Measurements from ENCODE around the gene PPFIA4. TPM values are rescaled to one million over a fixed set of nuclear protein-coding genes. Genes with fewer than 3 reads are reported as not detected.

The PPFIA4 gene
- total RNA-seq, 1 donor from 2014 or later: 122 TPM

GRCh38 chr1:203039609-203040512, 13.6 kb downstream of the PPFIA4 start:
- DNase-seq (ENCODE audit: low read depth): peak; percentile 72

DNA sequence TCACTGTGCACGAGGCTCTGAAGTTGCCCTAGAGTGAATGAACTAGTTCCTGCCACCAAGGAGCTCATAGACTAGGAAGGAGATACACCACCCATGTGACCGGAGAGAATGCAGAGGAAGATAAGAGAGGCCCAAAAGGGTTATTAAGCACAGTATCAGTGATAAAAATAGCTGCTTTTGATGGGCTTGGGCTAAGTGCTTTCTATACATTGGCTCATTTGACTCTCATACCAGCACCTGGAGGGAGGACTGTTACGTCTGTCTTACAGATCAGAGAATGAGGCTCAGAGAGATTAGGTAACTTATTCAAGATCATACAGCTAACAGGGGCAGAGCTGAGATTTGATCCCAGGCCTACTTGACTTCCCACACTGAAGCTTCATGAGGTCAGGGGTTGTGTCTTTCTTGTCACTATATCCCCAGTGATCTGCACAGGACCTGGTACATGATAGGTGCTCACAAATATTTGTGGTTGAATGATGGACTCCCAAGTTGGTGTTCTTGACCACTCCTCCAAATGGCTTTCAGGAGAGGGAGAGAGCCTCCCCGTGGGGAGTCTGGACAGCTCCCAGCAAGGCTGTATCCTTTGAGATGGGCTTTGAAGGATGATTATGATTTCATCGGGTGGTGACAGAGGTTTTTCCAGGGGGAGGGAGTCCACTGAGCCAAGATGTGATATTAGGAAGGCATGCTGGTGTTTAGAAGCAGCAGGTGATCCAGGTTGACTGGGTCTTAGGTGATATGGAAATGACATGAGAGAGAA, 14.4 kb downstream of the PPFIA4 start:
- peak; percentile 48 for DNase-seq (ENCODE audit: low read depth)

DNA sequence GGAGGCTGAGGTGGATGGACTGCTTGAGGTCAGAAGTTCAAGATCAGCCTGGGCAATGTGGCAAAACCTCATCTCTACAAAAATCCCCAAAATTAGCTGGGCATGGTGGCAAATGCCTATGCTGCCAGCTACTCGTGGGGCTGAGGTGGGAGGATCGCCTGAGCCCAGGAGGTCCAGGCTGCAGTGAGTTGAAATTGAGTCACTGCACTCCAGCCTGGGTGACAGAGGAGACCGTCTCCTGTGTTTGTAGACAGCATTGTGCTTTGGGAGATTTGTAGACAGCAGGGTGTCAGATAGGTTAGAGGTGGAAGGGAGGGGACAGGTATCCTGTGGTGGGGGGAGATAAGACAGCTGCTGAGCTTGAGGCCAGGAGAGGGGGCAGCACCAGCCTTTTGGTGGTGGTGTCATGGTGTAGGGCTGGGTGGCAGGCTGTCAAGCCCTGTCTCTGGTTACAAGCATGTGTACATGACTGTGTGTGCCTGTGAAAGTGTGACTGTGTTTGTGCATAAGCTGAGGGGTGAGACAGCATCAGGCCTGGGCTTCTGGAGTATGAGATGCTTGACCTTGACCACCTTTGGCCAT, 15.2 kb downstream of the PPFIA4 start:
- DNase-seq (ENCODE audit: low read depth): no peak

DNA sequence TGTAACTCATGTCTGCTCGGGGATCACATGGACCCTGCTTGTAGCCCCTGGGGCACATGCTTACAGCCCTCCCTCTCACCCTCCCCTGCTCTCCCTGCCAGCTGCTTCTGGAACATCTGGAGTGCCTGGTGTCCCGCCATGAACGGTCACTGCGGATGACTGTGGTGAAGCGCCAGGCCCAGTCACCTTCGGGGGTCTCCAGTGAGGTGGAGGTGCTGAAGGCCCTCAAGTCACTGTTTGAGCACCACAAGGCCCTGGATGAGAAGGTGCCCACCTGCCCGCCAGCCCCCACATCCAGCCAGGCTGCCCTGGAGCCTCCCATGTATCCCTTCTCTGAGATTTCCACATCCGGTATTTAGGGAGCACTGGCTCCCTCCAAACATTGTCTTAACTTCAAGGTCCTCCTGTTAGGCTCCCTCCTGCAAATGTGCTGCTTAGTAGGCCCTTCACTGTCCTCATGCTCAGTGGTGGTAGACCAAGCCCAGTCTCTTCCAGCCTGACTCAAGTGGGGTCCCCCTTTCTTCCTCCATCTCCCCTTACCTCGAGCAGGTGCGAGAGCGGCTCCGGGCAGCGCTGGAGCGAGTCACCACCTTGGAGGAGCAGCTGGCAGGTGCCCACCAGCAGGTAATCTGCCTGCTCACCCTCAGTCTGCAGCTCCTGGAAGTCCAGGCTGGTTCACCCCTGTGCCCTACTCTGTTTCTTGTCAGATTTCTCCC, 17.7 kb downstream of the PPFIA4 start:
- DNase-seq (ENCODE audit: low read depth): no peak

DNA sequence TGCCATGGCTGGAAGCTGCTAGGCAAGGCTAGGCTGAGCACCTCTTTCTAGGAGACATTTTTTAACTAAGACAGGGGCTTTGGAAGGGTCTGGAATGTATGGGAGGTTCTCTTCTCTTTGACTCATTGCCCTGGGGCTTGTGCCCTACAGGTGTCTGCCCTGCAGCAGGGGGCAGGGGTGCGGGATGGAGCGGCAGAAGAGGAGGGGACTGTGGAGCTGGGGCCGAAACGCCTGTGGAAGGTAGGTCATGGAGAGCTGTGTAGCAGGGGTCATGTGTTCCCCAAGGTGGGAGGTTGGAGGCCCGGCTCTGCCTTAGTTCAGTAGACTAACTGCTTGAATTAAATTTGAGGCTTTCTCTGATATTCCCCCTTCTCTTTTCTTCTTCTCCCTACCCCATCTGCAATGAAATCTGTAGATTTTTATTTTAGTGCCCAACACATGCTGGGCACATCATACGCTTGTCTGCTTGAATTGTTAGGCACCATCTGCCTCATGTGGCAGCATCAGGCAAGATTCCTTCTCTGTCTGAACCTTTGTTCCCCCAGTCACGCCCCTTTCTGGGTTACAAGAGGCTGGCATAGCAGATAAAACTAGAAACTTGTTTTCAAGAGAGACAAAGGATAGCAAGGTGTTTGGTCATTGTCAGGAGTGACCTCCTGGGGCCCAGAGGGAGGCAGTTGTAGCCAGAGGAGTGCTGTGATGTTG, 18.4 kb downstream of the PPFIA4 start:
- no peak for DNase-seq (ENCODE audit: low read depth)

DNA sequence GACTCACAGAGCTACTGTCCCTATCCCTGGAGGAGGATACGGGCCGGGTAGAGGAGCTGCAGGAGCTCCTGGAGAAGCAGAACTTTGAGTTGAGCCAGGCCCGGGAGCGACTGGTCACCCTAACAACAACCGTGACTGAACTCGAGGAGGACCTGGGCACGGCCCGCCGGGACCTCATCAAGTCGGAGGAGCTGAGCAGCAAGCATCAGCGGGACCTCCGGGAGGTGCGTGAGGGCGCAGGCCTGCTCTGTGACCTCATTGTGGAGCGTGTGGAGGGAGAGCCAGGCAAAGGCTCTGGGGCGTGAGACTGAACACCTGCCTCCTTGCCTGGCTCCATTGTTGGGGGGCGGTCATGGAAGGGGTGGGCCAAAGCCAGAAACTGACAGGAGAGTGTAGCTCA, 19.0 kb downstream of the PPFIA4 start:
- DNase-seq (ENCODE audit: low read depth): no peak

DNA sequence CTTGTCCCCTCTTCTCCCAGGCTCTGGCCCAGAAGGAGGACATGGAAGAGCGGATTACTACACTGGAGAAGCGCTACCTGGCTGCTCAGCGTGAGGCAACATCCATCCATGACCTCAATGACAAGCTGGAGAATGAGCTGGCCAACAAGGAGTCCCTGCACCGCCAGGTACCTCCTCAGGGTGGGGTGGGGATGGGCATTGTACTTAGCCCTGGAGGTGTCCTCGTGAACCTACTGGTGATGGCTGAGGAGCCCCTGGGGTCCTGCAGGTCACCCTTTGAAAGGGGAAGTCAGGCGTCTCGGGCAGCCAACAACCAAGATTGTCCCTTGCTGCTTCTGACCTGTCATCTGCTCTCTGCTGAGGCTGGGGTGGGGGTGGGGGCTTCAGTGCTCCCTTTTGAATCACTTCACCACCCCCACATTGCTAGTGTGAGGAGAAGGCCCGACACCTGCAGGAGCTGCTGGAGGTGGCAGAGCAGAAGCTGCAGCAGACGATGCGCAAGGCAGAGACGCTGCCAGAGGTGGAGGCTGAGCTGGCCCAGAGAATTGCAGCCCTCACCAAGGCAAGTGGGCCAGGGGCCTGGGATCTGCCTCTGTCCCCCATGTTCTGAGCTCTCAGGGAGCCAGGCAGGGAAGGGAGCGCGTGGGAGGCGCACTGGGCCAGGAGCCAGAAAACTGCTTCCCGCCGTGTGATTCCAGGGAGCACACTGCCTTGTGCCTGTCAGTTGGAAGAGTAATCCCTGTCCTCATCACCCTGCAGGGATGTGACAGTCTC, 19.7 kb downstream of the PPFIA4 start:
- DNase-seq (ENCODE audit: low read depth): no peak

GRCh38 chr1:203046984-203047630, 20.8 kb downstream of the PPFIA4 start:
- DNase-seq (ENCODE audit: low read depth): peak; percentile 83

- no peak for DNase-seq (ENCODE audit: low read depth)
These were observed 21.8 kb downstream of the PPFIA4 start for GRCh38 chr1:203048086-203048485.

DNA sequence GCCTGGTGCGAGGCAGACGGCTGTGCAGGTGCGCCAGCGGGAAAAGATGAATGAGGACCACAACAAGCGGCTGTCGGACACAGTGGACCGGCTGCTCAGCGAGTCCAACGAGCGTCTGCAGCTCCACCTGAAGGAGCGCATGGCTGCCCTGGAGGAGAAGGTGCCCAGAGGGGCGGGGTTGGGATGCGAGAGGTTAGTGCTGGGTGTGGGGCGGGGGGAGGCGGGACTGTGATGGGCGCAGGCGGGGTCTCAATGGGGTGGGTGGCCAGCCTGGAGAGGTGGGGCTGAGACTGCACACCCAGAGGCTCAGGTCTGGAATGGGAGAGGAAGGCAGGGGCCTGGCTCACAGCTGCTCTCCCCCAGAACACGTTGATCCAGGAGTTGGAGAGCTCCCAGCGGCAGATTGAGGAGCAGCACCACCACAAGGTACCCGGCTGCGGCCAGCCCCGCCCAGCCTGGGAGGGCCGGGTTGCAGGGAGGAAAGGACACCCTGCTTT, 22.3 kb downstream of the PPFIA4 start:
- DNase-seq (ENCODE audit: low read depth): peak; percentile 70

- no peak for DNase-seq (ENCODE audit: low read depth)
These were observed 22.8 kb downstream of the PPFIA4 start for GRCh38 chr1:203049077-203049476.

DNA sequence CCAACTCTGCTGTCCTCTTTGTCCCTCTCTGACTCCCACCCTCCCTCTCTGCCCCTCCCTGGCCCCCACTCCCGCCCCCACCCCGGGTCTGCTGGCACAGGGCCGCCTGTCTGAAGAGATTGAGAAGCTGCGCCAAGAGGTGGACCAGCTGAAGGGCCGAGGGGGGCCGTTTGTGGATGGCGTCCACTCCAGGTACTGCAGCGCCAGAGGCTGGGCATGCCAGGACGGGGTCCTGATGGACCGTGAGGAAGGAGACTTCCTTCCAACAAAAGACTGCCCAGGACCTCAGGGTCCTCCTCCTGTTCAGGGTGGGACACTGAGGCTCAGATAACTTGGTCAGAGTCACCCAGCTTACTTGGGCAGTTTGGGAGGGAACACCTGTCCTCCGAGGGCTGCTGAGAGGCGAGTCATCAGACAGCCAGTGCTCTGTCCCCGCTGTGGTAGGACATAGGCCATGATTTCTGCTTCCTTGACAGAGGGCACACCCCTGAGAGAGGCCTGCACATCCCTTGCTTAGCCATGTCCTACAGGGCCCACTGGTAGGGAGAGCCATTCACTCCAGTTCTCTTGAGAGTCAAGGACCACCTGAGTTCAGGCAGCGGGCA, 23.4 kb downstream of the PPFIA4 start:
- peak; percentile 92 for DNase-seq (ENCODE audit: low read depth)

DNA sequence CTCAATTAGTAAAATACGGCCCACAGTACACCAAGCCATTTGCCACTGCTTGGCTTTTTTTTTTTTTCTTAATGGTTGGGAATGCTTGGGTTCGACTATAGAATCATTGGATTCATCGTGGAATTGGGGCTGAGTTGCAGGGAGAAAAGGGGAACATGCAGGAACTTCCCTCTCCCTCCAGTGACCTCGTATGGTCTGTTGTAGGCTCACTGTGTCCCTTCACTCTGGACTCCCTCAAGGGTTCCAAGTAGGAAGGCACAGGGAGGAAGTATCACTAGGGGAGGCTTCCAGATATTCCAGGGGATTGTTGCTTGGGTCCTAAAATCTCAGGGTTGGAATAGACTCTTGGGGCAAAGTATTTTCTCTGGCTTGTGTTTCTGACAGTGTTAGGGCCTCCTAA, 24.5 kb downstream of the PPFIA4 start:
- no peak for DNase-seq (ENCODE audit: low read depth)

- DNase-seq (ENCODE audit: low read depth): peak; percentile 95
These were observed 25.6 kb downstream of the PPFIA4 start for GRCh38 chr1:203051841-203052324.

- no peak for DNase-seq (ENCODE audit: low read depth)
These were observed 26.3 kb downstream of the PPFIA4 start for GRCh38 chr1:203052601-203053000.

DNA sequence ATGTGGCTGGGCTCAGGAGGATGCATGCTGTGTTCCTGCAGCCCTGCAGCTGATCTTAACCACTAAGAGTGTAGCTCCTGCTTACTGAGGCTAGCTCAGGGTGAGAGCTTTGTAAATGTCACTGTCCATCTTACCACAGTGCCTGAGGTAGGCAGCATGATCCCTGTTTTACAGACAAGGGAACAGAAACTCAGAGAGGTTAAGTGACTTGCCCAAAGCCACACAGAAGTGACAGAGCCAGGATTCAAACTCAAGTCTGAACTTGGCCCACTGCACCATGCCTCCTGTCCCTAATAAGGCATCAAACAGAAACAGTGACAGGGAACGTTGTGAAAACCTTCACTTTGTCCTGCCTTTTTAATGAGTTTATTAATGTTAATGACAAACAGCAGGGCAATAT, 27.9 kb downstream of the PPFIA4 start:
- no peak for DNase-seq (ENCODE audit: low read depth)

GRCh38 chr1:203054642-203055041, 28.4 kb downstream of the PPFIA4 start:
- DNase-seq (ENCODE audit: low read depth): no peak

DNA sequence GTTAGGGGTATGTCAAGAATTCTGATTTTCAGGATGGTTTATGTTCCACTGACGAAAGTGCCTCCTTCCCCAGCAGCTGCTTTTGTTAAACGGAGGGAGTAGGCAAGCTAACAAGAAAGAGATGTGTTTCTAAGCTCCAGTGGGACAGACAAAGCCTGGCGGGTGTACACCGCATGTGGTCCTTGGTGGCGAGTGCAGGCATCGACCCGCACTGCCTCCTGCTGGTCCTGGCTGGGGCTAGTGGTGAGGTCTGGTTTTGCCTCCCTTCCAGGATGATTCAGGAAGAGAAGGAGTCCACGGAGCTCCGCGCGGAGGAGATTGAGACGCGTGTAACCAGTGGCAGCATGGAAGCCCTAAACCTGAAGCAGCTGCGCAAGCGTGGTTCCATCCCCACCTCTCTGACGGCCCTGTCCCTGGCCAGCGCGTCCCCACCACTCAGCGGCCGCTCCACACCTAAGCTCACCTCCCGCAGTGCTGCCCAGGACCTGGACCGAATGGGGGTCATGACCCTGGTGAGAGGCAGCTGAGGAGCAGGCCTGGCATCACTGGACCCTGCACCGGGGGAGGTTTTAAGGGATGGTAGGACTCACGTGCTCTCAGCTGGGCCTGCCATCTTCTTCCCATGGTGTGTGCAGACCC, 29.0 kb downstream of the PPFIA4 start:
- no peak for DNase-seq (ENCODE audit: low read depth)

Measured in myocyte (in vitro differentiated cells).